RKO (cell line): ENCODE results near the gene ERVMER34-1.
A peak's percentile ranks its signal among the peaks of the same experiment; 100 is the strongest.

Experiments used
- DNase-seq: peaks from one replicate; pipeline ENCODE4 v3.0.0-alpha.2; 2016; ENCODE audit warnings: low spot score

Gene ERVMER34-1

DNA sequence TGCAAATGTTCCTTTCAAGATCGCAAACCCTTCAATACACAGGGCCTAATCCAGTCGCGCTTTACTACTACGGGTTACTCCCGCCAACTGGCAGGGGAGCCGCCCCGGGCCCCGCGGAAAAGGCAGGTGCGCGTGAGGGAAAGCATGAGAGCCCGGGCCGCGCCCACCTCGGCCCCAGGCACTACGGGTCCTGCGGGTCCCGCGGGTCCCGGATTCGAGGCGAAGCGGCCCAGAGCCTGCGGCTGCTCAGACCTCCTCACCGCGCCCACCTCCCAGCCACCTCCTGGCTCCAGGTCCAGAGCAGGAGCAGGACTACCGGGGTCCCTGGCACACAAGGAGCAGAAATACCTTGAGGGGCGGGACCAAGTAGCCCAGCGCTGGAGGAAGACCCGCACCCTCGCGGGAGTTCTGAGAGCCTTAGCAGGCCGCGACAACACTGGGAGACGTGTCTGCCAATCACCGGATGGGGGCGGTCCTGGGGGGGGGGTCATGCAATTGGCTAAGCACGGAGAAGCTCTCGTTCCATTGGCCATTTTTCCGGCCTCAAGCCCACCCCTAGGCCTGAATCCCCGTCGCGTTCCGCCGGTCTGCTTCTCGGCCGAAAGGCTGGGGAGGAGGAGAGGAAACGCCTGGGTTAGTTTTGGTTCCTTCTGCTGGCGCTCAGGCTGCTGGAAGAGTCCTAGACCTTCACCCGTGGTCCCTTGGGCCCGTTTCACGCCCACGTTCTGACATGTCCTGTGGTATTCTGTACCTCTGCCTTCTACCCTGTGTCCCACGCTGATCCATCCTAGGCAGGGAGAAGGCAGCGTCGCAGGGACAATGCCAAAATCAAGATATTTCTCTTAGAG is 29.0 kb downstream of the ERVMER34-1 start:
- peak; percentile 95 for DNase-seq

DNA sequence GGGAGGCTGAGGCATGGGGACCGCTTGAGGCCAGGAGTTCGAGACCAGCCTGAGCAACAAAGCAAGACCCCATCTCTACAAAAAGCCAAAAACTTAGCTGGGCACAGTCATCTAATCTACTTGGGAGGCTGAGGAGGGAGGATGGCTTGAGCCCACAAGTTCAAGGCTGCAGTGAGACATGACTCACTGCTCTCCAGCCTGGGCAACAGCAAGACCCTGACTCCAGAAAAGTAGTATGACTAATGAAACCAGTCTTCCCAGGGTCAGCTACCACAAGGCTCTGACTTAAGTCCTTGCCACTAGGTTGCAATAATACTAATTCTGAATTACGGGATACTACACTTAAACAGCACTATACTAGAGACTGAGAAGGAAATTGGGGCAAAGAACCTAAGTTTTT is 33.1 kb downstream of the ERVMER34-1 start:
- DNase-seq: peak; percentile 65

- no peak for DNase-seq
These were observed 34.7 kb downstream of the ERVMER34-1 start for GRCh38 chr4:52716364-52717151.

DNA sequence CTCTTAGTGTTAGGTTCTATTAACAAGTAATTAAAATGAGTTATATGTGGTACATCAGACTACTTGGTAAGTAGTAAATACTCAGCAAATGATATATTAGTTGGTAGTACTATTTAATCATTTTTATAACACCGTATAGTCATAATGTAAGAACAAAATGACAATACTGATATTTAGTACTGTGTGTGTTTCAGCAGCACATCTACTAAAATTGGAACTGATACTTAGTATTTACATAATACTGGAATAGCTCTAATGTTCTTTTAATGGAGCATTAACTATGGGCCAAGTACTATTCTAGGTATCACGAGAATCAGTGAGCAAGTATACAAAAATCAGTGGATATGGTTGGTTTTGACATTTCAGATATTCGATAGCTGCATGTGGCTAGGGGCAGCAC is 35.3 kb downstream of the ERVMER34-1 start:
- no peak for DNase-seq

- no peak for DNase-seq
These were observed 35.8 kb downstream of the ERVMER34-1 start for GRCh38 chr4:52715255-52715897.

GRCh38 chr4:52714597-52715254 is 36.5 kb downstream of the ERVMER34-1 start:
- peak; percentile 63 for DNase-seq

GRCh38 chr4:52713456-52713937 is 37.7 kb downstream of the ERVMER34-1 start:
- peak; percentile 46 for DNase-seq

DNA sequence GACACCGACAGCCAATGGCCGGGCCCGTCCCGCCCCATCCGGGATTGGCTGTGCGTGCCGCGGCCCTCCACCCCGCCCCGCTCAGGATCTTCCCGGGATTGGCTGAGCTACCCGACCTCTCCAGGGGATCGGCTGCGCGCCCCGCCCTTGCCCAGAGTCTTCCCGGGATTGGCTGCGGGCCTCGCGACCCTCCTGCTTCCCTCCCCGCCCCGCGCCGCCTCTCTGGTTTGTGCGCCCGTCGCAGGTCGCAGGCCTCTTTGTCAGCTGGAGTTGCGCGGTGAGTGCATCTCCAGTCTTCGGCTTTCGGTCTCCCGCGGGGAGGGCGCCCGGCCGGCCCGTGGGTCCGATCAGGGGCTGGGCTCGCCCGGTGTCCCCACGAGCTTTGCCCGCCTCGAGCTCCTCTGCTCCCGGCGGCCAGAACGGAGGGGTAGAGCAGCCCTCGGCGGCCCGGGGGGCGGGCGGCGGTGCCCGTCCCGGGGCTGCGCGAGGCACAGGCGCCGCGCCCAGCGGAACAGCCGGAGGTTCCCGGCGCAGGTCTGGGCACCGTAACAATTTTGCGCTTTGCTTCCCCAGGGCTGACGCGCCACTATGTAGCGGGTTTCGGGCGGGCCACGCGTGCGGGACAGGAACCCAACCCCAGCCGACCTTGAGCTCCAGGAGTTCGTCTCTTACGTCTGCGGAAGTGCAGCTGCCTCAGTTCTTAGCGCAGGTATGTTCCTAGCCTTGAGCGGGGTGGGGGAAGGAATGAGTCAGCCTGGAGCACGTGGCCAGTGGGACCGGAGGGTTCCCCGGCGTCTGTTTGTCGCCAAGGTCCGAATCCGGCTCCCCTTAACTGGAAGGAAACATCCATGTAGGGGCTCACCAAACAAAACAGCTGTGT is 38.7 kb downstream of the ERVMER34-1 start:
- peak; percentile 97 for DNase-seq

DNA sequence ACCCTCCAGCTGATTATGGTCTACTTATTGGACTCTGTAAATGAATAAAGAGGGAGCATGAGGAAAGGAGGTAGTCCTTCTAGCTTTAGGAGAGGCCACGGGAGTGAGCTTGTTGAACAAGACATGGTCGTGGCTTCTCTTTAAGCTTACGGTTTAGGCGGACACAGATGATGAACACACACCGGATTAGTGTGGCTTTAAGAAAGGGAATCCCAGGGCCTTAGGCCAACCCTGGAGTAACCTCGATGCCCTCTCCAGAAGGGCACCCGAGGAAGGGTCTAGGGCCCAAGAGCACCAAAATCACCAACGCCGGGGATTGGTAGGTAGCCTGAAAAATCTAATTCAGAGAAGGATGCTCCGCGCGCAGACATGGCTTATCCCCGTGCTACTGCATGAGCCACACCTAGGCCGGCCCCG is 39.4 kb downstream of the ERVMER34-1 start:
- no peak for DNase-seq

- DNase-seq: no peak
These were observed 40.0 kb downstream of the ERVMER34-1 start for GRCh38 chr4:52711272-52711671.

- no peak for DNase-seq
These were observed 42.1 kb downstream of the ERVMER34-1 start for GRCh38 chr4:52709155-52709554.

- no peak for DNase-seq
These were observed 46.6 kb downstream of the ERVMER34-1 start for GRCh38 chr4:52704661-52705060.

GRCh38 chr4:52704133-52704532 is 47.1 kb downstream of the ERVMER34-1 start:
- no peak for DNase-seq

- DNase-seq: no peak
These were observed 50.0 kb downstream of the ERVMER34-1 start for GRCh38 chr4:52701207-52701606.

DNA sequence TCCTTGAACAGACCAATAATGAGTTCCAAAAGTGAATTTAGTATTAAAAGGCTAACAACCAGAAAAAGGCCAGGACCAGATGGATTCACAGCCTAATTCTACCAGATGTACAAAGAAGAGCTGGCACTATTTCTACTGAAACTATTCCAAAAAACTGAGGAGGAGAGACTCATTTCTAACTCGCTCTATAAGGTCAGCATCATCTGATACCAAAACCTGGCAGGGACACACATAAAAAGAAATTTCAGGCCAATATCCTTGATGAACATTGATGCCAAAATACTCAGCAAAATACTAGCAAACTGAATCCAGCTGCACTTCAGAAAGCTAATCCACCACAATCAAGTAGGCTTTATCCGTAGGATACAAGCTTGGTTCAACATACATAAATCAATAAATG is 56.3 kb downstream of the ERVMER34-1 start:
- DNase-seq: no peak

GRCh38 chr4:52693492-52693891 is 57.7 kb downstream of the ERVMER34-1 start:
- no peak for DNase-seq
